ENCODE measurements around the gene FKBP11. TPM values are rescaled to one million over a fixed set of nuclear protein-coding genes. Genes with fewer than 3 reads are reported as not detected.

Gene FKBP11
- total and polyA plus RNA-seq, 2 of the 8 experiments (the other 6 are each of a cell fraction or from before 2014, with no cell fraction given), result 45.7 to 65.1 TPM

- Histone ChIP-seq H4K5ac (ENCODE audit: insufficient read length, low read depth, low read length) (no peak overlapping the region), H4K91ac (replicated peaks; ENCODE audit: insufficient read length, low read length) (no peak overlapping the region), H3K14ac (ENCODE audit: insufficient read length) (no peak overlapping the region), H2BK20ac (ENCODE audit: low read length) (no peak overlapping the region), H3K79me1 (ENCODE audit: low read depth, low read length) (no peaks in the 10 kb centered on the region), H2BK15ac (ENCODE audit: low read length) (no peak overlapping the region), H3K36me3 (ENCODE audit: control insufficient read depth in 2 of 4, insufficient read depth in 4 of 4, low read length in 3 of 4) (no peaks in the 10 kb centered on the region; a peak in 1 of 8 replicates), H2BK120ac (replicated peaks; ENCODE audit: low read depth, low read length) (no peak overlapping the region), H3K79me2 (ENCODE audit: control insufficient read depth in 1 of 2, insufficient read depth in 2 of 2, low read length in 2 of 2) (no peaks in the 10 kb centered on the region), H2AK5ac (ENCODE audit: low read depth, low read length) (no peak overlapping the region), H3K23me2 (ENCODE audit: low read depth, low read length) (peaks cover 9% of the 10 kb centered on the region), H3K23ac (ENCODE audit: insufficient read length) (no peak overlapping the region), H2AFZ (ENCODE audit: low read length) (no peak overlapping the region), H3K27ac (ENCODE audit: low read depth, low read length) (no peak overlapping the region), H2BK5ac (ENCODE audit: low read depth, low read length) (no peak overlapping the region), H4K8ac (ENCODE audit: extremely low read depth, insufficient read depth, low read length) (no peak overlapping the region), H3K4me1 (replicated peaks in 1 of 4; ENCODE audit: control insufficient read depth in 3 of 4, insufficient read depth in 4 of 4, low read length in 3 of 4) (peaks cover 12 to 32% (median 28%) of the 10 kb centered on the region in 4 experiments), H4K20me1 (replicated peaks in 1 of 2; ENCODE audit: control insufficient read depth in 1 of 2, insufficient read depth in 2 of 2, low read length in 2 of 2) (peaks cover 4 to 19% of the 10 kb centered on the region in 2 experiments), H3K9ac (replicated peaks in 1 of 4; ENCODE audit: extremely low read depth in 1 of 4, low read depth in 3 of 4, low read length in 3 of 4) (no peak overlapping the region), H3K9me3 (ENCODE audit: insufficient read depth in 2 of 2, low read depth in 1 of 2, low read length in 1 of 2) (no peaks in the 10 kb centered on the region), H3K27me3 (replicated peaks in 1 of 4; ENCODE audit: control insufficient read depth in 3 of 4, extremely low read depth in 1 of 4, insufficient read depth in 3 of 4, low read length in 3 of 4) (peaks cover 64 to 96% (median 94%) of the 10 kb centered on the region in 4 experiments), H3K4me3 (ENCODE audit: extremely low read depth in 1 of 4, insufficient read depth in 2 of 4, low read depth in 3 of 4, low read length in 4 of 4) (no peak overlapping the region), H3K18ac (ENCODE audit: extremely low read depth, low read length) (0 out of 2 replicates have a peak overlapping the region, but pooled peaks have one; percentile 38), H3K4ac (replicated peaks; ENCODE audit: insufficient read length, low read depth, low read length) (no peak overlapping the region), H3K56ac (replicated peaks; ENCODE audit: insufficient read length, low read depth, low read length) (no peak overlapping the region), H2BK12ac (ENCODE audit: low read depth, low read length) (0 out of 2 replicates have a peak overlapping the region, but pooled peaks have one; percentile 55), H3K4me2 (ENCODE audit: insufficient read depth in 1 of 2, low read depth in 2 of 2, low read length in 2 of 2) (no peak overlapping the region; a peak in 1 of 4 replicates)
- CTCF ChIA-PET (ENCODE audit: partially characterized antibody), result interaction anchor here (0.6 to 40.8 kb wide), 14 partner anchors 10 to 156 kb away, joined by 3 to 1336 read pairs (median 6); partner anchors contain the start of genes ARF3, DDN, RHEBL1 and WNT1
- FAIRE-seq (no peak), DNase-seq (ENCODE audit: low read depth in 1 of 2, low spot score in 2 of 2) (no peak)
- POLR2A ChIA-PET (ENCODE audit: partially characterized antibody), result interaction anchor here (0.8 to 2.7 kb wide), 7 partner anchors 8 to 107 kb away, joined by 3 to 10 read pairs (median 4); partner anchors contain the start of genes ARF3 and RND1
- 24% methylated on average over 3 of the region's 3 CpGs; no CpG with 5 or more reads in 1 of the 2 experiments for WGBS, 2 experiments (ENCODE audit: extremely low coverage in 1 of 2, insufficient coverage in 1 of 2, insufficient read length in 1 of 2, insufficient replicate concordance in 2 of 2, low coverage in 1 of 2, low lambda C conversion rate in 2 of 2, missing lambda C conversion rate in 1 of 2)
- TF ChIP-seq EZH2 (IDR thresholded peaks at IDR 0.05; ENCODE audit: low read depth, low read length, severe bottlenecking) (peak; percentile 23), CREB1 (IDR thresholded peaks at IDR 0.05) (no peak)
These were observed 47.7 kb upstream of the FKBP11 start for GRCh38 chr12:48972952-48973483.

All from H1 (cell line).